ENCODE results near the gene GREB1L.
"Not testable (repeated sequence)": the region's sequence is repeated elsewhere in the genome, so short reads cannot be mapped to it uniquely, and the experiment has no call there.

Gene GREB1L

GRCh38 chr18:21242141-21242779 is at the start of gene GREB1L:
GREB1L (plus strand) TSS chr18:21242232; CDS start chr18:21383519, 141,287 bp downstream.
- no peak for DNase-seq

- no peak for DNase-seq
Measured at GRCh38 chr18:21192308-21192624, 49.8 kb upstream of the GREB1L start.

GRCh38 chr18:21194871-21195771 is 46.9 kb upstream of the GREB1L start:
- DNase-seq, result peak in 1 of 2 donors; percentile 30

- DNase-seq, result no peak
Measured at GRCh38 chr18:21196426-21196825, 45.6 kb upstream of the GREB1L start.

GRCh38 chr18:21203126-21203525 is 38.9 kb upstream of the GREB1L start:
- DNase-seq, result no peak

- DNase-seq, result no peak
Measured at GRCh38 chr18:21203542-21204241, 38.3 kb upstream of the GREB1L start.

- DNase-seq, result no peak
Measured at GRCh38 chr18:21205695-21206094, 36.3 kb upstream of the GREB1L start.

GRCh38 chr18:21210278-21210677 is 31.8 kb upstream of the GREB1L start:
- DNase-seq, result no peak

GRCh38 chr18:21210784-21211183 is 31.2 kb upstream of the GREB1L start:
- no peak for DNase-seq

GRCh38 chr18:21214409-21214808 is 27.6 kb upstream of the GREB1L start:
- DNase-seq, result not testable (repeated sequence)

GRCh38 chr18:21215490-21215889 is 26.5 kb upstream of the GREB1L start:
- DNase-seq, result no peak

GRCh38 chr18:21218862-21219261 is 23.2 kb upstream of the GREB1L start:
- no peak for DNase-seq

- DNase-seq, result no peak
Measured at GRCh38 chr18:21230436-21230835, 11.6 kb upstream of the GREB1L start.

GRCh38 chr18:21241301-21242048 is 557 bp upstream of the GREB1L start:
- DNase-seq, result no peak

- no peak for DNase-seq
Measured at GRCh38 chr18:21242780-21243401, 859 bp downstream of the GREB1L start.

GRCh38 chr18:21254576-21254975 is 12.5 kb downstream of the GREB1L start:
- DNase-seq, result no peak

- no peak for DNase-seq
Measured at GRCh38 chr18:21255211-21255610, 13.2 kb downstream of the GREB1L start.

- DNase-seq, result no peak
Measured at GRCh38 chr18:21257386-21257785, 15.4 kb downstream of the GREB1L start.

- DNase-seq, result no peak
Measured at GRCh38 chr18:21260621-21261020, 18.6 kb downstream of the GREB1L start.

- no peak for DNase-seq
Measured at GRCh38 chr18:21261352-21261751, 19.3 kb downstream of the GREB1L start.

- DNase-seq, result no peak
Measured at GRCh38 chr18:21262244-21262643, 20.2 kb downstream of the GREB1L start.

GRCh38 chr18:21262979-21263378 is 20.9 kb downstream of the GREB1L start:
- no peak for DNase-seq

- no peak for DNase-seq
Measured at GRCh38 chr18:21264651-21265050, 22.6 kb downstream of the GREB1L start.
